ENCODE results near the gene RPIA. TPM values are rescaled to one million over a fixed set of nuclear protein-coding genes. Genes with fewer than 3 reads are reported as not detected.
A peak's percentile ranks its signal among the peaks of the same experiment; 100 is the strongest.

RPIA gene
- total RNA-seq, 1 experiment from 2014 or later = 14.1 TPM

DNA sequence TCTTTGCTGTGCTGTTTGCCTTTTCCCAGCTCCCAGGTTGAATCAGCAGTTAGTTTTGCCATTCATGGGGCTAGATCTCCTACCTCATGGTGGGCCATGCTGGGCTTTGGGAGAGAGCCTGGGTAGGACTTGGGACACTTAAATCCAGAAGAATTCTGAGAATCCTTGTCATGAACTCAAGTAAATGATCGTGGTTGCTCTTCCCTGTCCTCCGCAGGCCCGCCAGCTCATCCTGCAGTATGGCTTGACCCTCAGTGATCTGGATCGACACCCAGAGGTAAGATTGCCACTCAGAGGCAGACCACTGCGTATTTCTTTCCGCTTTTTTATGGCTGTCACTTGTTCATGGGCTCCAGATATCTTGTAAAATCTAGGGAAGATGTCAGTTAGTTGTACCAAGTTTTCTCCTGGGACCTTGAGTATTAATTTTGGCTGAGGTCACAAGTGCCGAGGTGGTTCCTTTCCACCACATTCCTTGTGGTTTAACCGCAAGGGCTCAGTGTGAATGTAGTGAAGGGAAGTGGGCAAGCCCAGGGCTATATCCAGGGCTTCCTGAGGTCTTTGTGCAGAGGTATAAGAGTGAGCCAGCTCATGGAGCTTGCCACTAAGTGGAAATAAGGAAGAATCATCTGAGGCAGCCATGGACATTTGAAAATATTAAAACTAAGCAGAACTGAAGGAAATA is 37.7 kb downstream of the RPIA start:
- BruUV-seq (replicated peaks) = no TSS peak
- ChIA-PET POLR2A (interaction anchor here (0.8 kb wide), 1 partner anchor 11 kb away, joined by 3 read pairs; no protein-coding TSS in a partner anchor), CTCF (interaction anchor here (1.2 to 2.3 kb wide), 2 partner anchors 9 to 11 kb away, joined by 3 to 12 read pairs; no protein-coding TSS in a partner anchor)
- Mint-ChIP-seq H3K4me1 (ENCODE audit: insufficient read depth, unreplicated experiment) (peaks cover 6% of the 10 kb centered on the region), H3K9me3 (ENCODE audit: unreplicated experiment) (no peaks in the 10 kb centered on the region), H3K4me3 (ENCODE audit: unreplicated experiment) (no peak overlapping the region), H3K27ac (ENCODE audit: low read depth, unreplicated experiment) (peak overlapping the region; percentile 36), H3K27me3 (ENCODE audit: insufficient read depth, unreplicated experiment) (no peaks in the 10 kb centered on the region), H3K36me3 (ENCODE audit: insufficient read depth, unreplicated experiment) (no peaks in the 10 kb centered on the region)
- TF ChIP-seq, protein P1, sequence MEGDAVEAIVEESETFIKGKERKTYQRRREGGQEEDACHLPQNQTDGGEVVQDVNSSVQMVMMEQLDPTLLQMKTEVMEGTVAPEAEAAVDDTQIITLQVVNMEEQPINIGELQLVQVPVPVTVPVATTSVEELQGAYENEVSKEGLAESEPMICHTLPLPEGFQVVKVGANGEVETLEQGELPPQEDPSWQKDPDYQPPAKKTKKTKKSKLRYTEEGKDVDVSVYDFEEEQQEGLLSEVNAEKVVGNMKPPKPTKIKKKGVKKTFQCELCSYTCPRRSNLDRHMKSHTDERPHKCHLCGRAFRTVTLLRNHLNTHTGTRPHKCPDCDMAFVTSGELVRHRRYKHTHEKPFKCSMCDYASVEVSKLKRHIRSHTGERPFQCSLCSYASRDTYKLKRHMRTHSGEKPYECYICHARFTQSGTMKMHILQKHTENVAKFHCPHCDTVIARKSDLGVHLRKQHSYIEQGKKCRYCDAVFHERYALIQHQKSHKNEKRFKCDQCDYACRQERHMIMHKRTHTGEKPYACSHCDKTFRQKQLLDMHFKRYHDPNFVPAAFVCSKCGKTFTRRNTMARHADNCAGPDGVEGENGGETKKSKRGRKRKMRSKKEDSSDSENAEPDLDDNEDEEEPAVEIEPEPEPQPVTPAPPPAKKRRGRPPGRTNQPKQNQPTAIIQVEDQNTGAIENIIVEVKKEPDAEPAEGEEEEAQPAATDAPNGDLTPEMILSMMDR (IDR thresholded peaks at IDR 0.05; ENCODE audit: unreplicated experiment) = no peak
- DNase-seq (ENCODE audit: unreplicated experiment) = no peak
- intact Hi-C loops (cut with micrococcal nuclease) = no loop called here

GRCh38 chr2:88733155-88733902 is 41.9 kb downstream of the RPIA start:
- H3K9me3 Mint-ChIP-seq (ENCODE audit: unreplicated experiment) = no peaks in the 10 kb centered on the region
- intact Hi-C loops (cut with micrococcal nuclease) = no loop called here
- ChIA-PET CTCF (interaction anchor here (0.6 to 1.1 kb wide), 4 partner anchors 141 to 573 kb away, joined by 3 to 4 read pairs (median 4); no protein-coding TSS in a partner anchor), POLR2A (interaction anchor here (1.1 kb wide), 1 partner anchor 33 kb away, joined by 3 read pairs; no protein-coding TSS in a partner anchor)
- no TSS peak for BruUV-seq (replicated peaks)
- H3K4me3 Mint-ChIP-seq (ENCODE audit: unreplicated experiment) = no peak overlapping the region
- no peaks in the 10 kb centered on the region for H3K27me3 Mint-ChIP-seq (ENCODE audit: insufficient read depth, unreplicated experiment)
- no peak overlapping the region for H3K27ac Mint-ChIP-seq (ENCODE audit: low read depth, unreplicated experiment)
- no peak for DNase-seq (ENCODE audit: unreplicated experiment)
- peaks cover 6% of the 10 kb centered on the region for H3K4me1 Mint-ChIP-seq (ENCODE audit: insufficient read depth, unreplicated experiment)
- TF ChIP-seq, protein P1 (IDR thresholded peaks at IDR 0.05; ENCODE audit: unreplicated experiment) = no peak
- H3K36me3 Mint-ChIP-seq (ENCODE audit: insufficient read depth, unreplicated experiment) = peaks cover 15% of the 10 kb centered on the region

GRCh38 chr2:88735133-88735532 is 43.7 kb downstream of the RPIA start:
- TF ChIP-seq, protein P1 (IDR thresholded peaks at IDR 0.05; ENCODE audit: unreplicated experiment) = no peak
- ChIA-PET POLR2A (no interaction called here), CTCF (interaction anchor here (0.6 to 1.5 kb wide), 3 partner anchors 11 to 143 kb away, joined by 3 to 4 read pairs (median 4); no protein-coding TSS in a partner anchor)
- Mint-ChIP-seq H3K4me3 (ENCODE audit: unreplicated experiment) (no peak overlapping the region), H3K36me3 (ENCODE audit: insufficient read depth, unreplicated experiment) (peaks cover 17% of the 10 kb centered on the region), H3K4me1 (ENCODE audit: insufficient read depth, unreplicated experiment) (peaks cover 6% of the 10 kb centered on the region), H3K27ac (ENCODE audit: low read depth, unreplicated experiment) (no peak overlapping the region), H3K27me3 (ENCODE audit: insufficient read depth, unreplicated experiment) (no peaks in the 10 kb centered on the region), H3K9me3 (ENCODE audit: unreplicated experiment) (no peaks in the 10 kb centered on the region)
- DNase-seq (ENCODE audit: unreplicated experiment) = no peak
- no TSS peak for BruUV-seq (replicated peaks)
- intact Hi-C loops (cut with micrococcal nuclease) = no loop called here

GRCh38 chr2:88735853-88736252 is 44.4 kb downstream of the RPIA start:
- H3K4me3 Mint-ChIP-seq (ENCODE audit: unreplicated experiment) = no peak overlapping the region
- H3K4me1 Mint-ChIP-seq (ENCODE audit: insufficient read depth, unreplicated experiment) = peaks cover 6% of the 10 kb centered on the region
- BruUV-seq (replicated peaks) = no TSS peak
- H3K9me3 Mint-ChIP-seq (ENCODE audit: unreplicated experiment) = no peaks in the 10 kb centered on the region
- POLR2A ChIA-PET = no interaction called here
- peak; percentile 40 for DNase-seq (ENCODE audit: unreplicated experiment)
- CTCF ChIA-PET = interaction anchor here (0.6 to 1.5 kb wide), 4 partner anchors 10 to 183 kb away, joined by 3 to 4 read pairs (median 4); no protein-coding TSS in a partner anchor
- no peaks in the 10 kb centered on the region for H3K27me3 Mint-ChIP-seq (ENCODE audit: insufficient read depth, unreplicated experiment)
- no peak overlapping the region for H3K27ac Mint-ChIP-seq (ENCODE audit: low read depth, unreplicated experiment)
- TF ChIP-seq, protein P1 (IDR thresholded peaks at IDR 0.05; ENCODE audit: unreplicated experiment) = no peak
- intact Hi-C loops (cut with micrococcal nuclease) = no loop called here
- peaks cover 20% of the 10 kb centered on the region for H3K36me3 Mint-ChIP-seq (ENCODE audit: insufficient read depth, unreplicated experiment)

Measured in MCF 10A (cell line).